HUDEP-2 (cell line): ENCODE measurements around the gene VAMP7.
"Not testable (repeated sequence)": the region's sequence is repeated elsewhere in the genome, so short reads cannot be mapped to it uniquely, and the experiment has no call there.

Experiments
- DNase-seq, 76 experiments: peaks; one replicate each; lab custom pipeline; 2025; ENCODE audit not compliant: unreplicated experiment in 76 of 76; lab: John Stamatoyannopoulos, UW

Gene VAMP7

GRCh38 chrX:155986995-155987394 lies 105.8 kb downstream of the VAMP7 start:
- not testable (repeated sequence) for DNase-seq

- DNase-seq = no peak
Measured at GRCh38 chrX:155988859-155989258, 107.7 kb downstream of the VAMP7 start.
